GM19455 (cell line): ENCODE results near the gene IQSEC3.

ENCODE experiments used
- ATAC-seq: cut with Tn5 transposase; IDR thresholded peaks from one replicate; pipeline ENCODE4 v1.9.1; 2021; ENCODE audit not compliant: unreplicated experiment

Gene IQSEC3

DNA sequence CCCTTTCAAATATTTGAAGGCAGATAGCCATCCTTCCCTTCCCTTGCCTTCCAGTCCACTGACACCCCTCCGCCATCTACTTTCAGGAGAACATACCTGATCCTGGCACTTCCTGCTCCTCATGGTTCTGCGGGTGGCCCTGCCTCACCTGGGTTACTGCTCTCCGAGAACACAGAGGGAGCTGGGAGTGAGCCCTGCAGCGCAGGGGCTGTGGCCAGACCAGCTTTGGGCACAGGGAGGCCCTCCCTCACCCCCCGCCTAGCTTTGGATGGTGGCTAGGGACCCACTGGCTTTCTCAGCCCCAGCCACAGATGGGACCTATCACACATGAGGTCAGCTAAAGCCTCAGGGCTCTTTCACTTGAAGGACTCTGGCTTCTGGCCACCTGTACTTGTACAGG lies 12.4 kb downstream of the IQSEC3 start:
- no peak for ATAC-seq

DNA sequence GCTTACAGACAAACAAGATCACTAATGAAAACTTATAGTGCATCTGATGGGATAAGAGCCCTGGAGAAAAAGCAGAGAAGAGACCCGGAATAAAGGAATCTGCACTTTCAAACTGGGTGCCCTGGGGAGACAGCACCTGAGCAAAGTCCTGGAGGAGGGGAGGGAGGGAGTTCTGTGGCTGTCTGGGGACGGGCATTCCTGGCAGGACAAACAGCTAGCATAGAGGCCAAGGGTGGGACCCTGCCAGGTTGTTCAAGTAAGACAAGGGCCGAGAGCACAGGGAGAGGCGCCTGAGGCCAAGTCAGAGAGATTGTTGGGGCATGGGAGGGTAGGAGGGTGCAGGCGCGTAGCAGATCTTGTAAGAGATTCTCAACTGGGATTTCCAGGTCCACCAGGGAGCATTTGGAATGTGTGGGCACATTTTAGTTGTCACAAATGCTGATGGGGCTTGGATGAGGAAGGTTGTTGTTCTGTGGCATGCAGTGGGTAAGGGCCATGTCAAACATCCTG lies 14.2 kb downstream of the IQSEC3 start:
- ATAC-seq: no peak

DNA sequence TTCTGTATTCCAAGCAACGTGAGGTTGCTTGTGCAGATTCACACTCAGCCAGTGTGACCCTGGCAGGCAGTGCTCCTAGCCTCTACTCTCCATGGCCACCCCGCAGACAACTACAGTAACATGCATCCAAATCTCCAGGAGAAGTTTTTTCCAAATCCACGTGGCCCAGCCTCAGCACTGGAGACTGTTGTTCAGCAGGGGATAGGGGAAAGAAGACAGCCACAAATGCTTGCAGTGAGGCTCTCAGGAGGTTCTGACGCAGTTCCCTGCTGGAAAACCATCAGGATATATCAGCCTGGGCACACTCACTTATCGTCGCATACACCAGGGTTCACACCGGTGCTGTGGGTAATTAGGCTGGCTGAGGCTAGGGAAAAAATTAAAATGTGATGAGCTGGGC lies 16.2 kb downstream of the IQSEC3 start:
- ATAC-seq: no peak

DNA sequence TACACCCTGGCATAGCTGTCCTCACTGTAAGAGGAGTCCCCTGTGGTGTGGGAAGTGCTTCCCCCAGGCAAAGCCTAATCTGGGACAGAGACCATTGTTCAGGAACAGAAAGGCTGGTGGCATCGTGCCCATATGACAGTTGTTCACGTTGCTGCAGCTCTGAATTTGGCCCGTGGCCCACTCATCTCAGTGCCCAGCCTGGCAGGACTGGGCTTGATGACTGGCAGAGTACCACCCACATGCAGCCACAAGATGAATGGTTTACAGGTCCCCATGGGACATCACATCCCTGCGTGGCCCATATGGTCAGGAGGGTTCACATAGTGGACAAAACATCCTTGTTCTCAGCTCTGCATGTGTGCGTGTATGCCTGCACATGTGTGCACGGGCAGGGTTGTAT lies 17.5 kb downstream of the IQSEC3 start:
- no peak for ATAC-seq

DNA sequence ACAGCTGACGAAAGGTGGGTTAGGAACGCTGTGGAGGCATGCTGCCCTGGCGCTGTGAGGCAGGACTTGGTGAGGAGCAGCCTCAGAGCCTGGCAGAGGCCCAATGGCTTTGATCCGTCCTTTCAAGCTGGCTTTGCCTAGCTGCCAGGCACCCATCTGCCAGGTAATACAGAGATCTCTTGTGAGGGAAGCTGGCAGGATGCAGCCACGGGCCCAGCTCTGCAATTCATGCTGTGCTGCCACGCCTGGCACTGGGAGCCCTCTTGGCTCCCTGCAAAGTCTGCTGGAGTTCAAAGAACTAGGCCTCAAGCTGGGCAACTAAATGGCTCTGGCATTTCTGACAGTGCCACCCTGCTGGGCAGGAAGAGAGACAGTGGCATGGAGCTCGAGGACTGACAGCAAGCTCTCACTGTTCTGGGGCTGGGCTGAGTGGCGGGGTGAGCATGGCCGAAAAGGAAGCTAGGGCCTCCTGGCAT lies 18.7 kb downstream of the IQSEC3 start:
- no peak for ATAC-seq

DNA sequence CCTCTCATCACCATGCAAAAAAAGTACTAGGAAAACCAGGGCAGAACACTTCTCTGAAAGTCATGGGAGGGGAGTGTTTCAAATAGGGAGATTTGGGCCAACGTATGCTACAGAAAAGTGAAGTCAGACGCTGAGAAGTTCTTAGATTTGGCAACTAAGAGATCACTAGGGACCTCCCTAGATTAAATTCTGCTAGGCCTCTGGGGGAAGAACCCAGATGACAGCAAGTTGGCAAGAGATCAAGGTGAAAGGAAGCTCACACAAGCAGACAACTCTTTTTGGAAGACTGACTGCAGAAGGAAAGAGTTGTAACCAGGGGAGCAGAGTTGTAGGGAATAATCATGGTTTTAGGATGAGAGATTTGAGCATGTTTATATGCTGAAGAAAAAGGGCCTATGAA lies 20.7 kb downstream of the IQSEC3 start:
- ATAC-seq: no peak

DNA sequence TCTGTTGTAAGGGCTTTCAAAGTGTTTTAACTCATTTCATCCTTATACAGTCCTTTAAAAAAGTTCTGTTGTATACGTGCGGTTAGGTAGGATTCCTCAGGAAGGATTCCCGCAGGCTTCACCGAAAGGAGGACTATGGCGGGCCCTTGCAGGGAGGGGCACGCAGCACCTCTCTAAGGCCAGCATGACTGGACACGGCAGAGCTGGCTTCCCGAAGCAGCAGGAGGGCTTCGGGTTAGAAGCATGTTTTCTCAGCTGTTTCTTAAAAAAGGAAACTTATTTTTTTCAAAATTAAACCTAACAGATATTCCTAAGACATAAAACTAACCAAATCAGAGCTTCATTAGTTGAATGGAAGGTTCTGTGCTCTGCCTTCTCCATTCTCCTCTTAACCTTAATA lies 21.3 kb downstream of the IQSEC3 start:
- ATAC-seq: no peak

DNA sequence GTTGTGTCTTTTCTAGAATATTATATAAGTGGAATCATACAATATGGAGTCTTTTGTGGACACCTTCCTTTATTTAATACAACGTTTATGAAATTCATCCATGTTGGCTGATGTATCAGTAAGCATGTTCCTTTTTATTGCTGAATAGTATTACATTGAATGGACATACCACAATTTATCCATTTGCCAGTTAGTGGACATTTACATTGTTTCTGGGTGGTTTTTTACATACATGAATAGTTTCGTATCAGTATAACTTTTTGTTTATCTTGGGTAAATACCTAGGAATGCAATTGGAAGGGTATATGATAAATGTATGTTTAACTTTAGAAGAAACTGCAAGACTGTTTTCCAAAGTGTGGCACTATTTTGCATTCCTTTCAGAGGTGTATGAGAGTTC lies 23.1 kb downstream of the IQSEC3 start:
- no peak for ATAC-seq

DNA sequence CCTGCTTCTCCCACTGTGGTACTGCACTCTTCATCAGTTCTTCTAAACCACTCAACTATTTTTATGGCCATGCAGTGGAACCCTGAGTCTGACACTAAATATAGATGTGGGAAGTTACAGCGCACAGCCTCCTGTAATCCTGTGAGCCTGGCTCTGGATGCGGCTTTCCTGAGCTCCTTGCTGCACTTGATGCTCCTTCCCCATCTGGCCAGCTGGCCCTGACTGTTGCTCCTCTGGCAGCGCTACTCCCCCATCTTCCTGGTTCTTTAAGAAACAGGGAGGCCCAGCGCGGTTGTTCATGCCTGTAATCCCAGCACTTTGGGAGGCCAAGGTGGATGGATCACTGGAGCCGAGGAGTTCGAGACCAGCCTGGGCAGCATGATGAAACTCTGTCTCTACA lies 24.6 kb downstream of the IQSEC3 start:
- ATAC-seq: no peak

DNA sequence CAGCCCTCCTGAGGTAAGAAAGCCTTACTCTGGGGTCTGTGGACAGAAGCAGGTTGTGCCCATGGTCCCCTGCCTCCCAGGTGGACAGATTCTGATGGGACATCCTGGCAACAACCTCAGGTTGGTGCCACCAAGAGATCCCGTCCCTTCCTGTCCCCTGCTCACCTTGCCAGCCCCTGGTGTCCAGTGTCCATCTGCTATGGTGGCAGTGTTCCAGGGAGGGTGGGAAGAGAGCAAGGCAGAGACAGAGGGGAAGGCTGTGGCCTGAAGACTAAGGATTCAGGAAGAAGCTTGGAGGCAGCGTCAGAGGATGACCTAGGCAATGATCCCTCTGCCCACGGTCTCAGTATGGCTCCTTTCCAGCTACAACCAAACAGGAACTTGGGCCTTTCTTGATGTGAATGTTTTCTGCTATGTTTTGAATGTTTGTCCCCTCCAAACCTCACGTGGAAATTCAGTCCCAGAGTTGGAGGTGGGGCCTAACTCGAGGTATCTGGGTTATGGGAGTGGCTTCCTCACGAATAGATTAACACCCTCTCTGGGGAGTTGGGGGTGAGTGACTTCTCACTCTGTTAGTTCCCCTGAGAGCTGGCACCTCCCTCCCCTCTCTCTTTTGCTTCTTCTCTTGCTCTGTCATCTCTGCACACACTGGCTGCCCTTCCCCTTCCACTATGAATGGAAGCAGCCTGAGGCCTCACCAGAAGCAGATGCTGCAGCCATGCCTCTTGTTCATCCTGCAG lies 26.9 kb downstream of the IQSEC3 start:
- no peak for ATAC-seq

DNA sequence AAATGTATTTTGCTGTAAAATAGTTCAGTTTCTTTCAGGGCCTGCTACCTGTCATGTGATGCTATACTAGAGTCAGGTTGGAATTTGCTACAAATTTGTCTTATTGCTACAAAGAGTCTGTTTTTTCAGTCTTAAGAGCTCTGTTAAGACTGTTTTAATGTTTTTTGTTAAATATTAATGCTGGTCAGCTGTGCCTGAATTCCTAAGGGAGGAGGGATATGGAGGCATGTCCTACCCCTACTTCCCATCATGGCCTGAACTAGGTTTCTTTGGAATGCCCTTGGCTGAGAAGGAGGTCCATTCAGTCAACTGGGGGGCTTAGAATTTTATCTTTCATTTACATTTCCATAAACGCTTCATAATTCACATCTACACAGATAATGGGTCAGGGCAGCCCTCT lies 30.0 kb downstream of the IQSEC3 start:
- no peak for ATAC-seq

DNA sequence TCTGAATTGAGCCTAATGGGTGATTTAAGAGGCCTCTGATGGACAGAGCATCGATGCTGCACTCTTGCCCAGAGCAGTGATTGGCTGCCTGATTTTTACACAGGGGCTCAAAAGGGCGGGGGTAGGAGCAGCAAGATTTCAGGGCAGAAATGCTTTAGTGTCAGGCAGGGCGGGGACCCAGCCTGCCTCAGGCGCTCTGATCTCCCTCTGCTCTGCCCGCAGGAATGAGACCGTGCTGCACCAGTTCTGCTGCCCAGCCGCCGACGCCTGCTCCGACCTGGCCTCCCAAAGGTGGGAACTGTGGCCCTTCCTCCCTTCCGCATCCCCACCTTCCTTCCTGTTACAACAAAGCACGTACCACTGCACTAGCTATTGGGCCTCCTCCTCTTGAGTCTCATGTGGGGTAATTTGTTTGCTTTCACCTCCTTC lies 32.4 kb downstream of the IQSEC3 start:
- ATAC-seq: no peak

DNA sequence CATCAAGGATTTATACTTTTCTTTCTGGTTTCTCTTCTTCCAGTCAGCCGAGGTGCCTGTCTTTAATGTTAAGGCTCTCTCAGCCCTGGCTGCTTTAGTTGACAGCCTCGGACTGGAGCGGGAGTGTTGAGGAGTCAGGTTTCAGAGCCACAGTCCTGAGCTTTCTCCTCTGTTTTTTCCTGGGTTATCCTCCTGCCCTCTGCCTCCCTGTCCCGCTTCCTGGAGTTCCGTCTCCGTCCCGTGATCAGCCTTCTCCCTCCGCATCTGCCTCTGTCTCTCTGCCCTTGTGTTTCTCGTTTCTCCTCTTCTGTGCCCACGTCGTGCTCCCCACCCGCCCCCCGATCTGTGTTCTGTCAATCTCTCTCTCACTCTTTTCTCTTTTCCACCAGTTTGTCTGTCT lies 33.0 kb downstream of the IQSEC3 start:
- no peak for ATAC-seq

DNA sequence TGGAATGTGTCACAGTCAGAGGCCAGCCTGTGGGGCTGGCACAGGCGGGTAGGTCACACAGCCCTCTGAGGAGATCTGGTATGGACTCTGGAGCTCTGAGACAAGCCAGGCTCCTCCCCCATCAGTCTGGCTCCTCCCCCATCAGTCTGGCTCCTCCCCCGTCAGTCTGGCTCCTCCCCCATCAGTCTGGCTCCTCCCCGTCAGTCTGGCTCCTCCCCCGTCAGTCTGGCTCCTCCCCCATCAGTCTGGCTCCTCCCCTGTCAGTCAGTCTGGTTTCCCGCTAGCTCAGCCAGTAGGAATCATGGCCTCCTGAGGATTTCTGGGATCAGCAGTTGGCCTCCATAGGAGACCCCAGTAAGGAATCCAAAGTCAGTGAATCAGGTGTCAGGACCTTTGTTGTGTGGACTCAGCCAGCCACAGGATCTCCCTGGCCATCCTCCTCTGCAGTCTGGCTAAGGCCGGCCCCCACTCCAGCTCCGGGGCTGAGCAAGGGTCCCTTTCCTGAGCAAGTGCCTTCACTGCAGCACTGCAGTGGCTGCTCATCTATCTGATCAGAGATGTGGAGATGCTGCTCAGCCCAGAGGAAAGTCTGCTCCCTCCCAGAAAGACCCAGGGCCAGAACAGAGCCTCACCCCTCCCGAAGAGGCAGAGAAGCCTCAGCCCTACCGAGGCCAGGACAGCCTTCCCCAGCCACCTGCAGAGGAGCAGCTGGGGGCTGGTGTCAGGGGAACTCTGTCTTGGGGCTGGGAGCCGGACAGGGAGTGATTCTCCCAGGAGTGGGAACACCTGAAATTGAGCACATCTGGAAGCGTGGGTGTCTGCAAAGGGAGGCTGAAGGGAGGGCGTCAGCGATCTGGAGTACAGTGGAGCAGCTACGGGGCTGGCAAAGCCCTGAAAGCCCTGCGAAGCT lies 35.7 kb downstream of the IQSEC3 start:
- ATAC-seq: no peak

DNA sequence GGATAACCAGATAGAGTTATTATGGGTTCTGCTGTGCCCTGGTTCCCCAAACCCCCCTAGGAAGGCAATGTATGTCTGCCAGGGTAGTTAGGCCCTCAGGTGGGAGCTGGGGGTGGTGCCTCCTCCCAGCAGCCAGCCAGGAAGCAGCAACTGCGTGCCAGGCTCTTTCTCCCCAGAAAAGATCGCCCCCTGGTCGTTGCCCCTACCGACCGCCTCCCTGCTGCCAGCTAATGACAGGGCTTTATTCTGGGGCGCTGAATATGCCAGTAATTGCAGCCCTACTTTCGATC lies 36.3 kb downstream of the IQSEC3 start:
- no peak for ATAC-seq

DNA sequence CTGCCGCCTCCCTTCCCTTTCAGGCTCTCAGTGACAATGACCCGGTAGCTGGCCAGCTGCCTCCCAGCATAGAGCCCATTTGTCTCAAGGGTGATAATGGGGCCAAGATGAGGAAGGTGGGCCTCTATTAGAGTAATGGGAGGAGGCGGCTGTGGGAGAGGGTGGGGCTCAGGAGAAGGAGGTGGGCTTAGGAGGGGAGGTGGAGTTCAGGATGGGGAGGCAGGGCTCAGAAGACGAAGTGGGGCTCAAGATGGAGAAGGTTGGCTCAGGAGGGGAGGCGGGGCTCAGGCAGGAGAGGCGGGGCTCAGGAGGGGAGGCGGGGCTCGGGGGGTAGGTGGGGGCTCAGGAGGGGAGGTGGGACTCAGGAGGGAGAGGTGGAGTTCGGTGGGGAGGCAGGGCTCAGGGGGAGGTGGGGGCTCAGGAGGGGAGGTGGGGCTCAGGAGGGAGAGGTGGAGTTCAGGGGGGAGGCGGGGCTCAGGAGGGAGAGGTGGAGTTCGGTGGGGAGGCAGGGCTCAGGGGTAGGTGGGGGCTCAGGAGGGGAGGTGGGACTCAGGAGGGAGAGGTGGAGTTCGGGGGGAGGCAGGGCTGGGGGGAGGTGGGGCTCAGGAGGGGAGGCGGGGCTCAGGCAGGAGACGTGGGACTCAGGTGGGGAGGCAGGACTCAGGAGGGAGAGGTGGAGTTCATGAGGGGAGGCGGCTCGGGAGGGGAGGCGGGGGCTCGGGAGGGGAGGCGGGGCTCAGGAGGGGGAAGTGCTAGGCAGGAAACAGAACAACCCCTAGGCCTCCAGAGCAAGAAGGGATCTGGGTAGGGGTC lies 36.8 kb downstream of the IQSEC3 start:
- no peak for ATAC-seq

DNA sequence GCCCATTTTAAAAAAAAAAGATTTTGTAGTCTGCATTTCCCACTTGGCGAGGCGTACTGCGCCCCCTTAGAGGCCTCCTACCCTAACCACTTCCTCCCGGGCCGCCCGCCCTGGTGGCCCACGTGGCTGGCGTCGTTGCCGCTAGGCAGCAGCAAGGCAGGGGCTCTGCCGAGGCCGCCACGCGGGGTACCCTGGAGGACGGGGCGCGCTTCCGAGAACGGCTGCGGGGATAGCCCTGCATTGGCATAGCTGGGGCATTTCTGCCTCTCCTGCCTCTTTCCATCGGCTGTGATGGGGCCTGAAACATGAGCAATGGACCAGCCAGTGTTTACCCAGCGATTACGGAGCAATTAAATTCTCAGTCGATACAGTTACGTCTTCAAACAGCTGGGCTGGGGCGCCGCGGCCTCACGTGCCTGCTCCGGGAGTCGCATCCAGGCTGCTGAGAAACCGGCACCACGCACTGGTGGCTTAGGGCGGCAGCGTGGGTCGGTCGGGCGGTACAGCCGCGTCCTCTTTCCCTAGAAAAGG lies 38.0 kb downstream of the IQSEC3 start:
- no peak for ATAC-seq

DNA sequence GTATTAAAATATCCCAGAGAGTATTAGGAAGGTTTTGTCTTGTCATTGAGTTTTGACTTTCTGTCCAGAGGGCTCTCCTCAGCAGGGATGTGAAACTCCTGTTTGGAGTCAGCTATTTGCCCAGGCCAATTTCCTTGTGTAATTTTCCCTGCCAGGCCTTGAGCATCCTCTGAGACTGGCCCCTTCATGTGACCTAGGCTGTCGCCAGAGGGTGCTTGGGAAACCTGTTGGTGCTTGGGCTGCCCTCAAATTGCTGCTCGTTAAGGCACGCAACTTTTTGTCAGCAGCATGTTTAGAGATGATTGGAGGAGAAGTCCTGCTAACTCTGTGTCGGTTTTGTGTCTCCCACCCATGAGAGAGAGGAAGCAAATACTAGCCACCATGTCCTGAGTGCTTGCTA lies 39.1 kb downstream of the IQSEC3 start:
- peak; percentile 12 for ATAC-seq

DNA sequence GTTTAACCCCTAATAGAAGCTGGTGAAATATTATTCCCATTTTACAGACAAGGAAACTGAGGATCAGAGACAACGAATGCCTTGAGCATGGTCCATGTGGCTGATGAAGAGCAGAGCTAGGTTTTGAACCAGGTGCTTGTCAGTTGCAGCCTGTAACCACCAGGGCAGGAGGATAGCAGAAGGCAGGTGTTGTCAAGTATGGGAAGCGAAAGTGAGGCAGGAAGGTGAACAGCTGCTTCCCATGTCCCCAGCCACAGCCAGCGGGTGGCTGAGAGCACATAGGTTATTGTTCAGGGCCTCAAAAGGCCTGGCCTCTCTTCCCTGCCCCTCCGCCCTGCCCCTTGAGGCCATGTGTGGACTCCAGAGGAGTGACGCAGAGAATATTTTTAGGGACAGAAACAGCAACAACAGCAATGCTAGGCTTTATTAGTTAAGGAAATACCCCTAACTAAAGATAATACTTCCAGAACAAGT lies 39.6 kb downstream of the IQSEC3 start:
- peak; percentile 90 for ATAC-seq

DNA sequence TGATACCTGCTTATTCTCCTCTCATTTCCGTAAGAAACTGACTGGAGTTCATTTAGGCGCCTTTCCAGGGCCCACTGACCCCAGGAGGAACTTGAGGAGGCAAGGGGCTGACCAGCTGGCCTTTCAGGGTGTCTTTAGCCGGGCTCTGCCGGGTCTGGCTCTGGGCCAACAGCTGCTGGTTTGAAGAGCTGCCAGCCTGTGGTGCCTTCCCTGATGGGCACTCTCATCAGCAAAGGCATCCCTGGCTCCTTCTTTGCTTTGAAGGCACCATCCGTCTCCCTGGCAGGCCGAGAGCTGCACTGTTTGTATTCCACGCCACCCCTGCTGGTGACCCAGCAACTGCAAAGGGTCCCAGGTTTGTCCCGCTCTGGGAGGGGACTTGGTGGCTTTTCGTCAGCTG lies 42.0 kb downstream of the IQSEC3 start:
- ATAC-seq: no peak

DNA sequence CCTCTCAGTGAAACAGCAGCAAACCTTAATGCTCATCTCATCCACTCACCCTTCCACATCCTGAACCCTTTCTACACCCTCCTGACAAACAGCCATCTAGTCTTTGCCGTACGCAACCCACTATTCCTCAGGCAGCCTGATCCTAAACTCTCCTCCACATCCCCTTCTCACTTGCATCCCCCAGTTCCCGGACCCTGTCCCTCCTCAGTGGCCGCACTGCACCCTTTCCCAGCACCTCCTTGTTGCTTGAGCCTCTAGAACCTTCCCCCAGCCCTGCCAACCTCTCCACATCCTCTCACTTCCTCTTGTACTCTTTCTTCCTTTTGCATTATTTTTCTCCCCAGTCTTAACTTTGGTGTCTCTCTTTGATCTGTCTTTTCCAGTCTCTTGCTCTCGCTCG lies 42.9 kb downstream of the IQSEC3 start:
- ATAC-seq: no peak
